SH-SY5Y (cell line): ENCODE measurements around the gene ADA.

ENCODE experiments used
- GATA2 ChIP-seq: IDR thresholded peaks from 2 replicates; pipeline ENCODE4 v1.6.1; 2011; ENCODE audit warnings: mild to moderate bottlenecking, low read depth, low read length
- GATA3 ChIP-seq: IDR thresholded peaks from 2 replicates; pipeline ENCODE4 v1.6.1; 2011; ENCODE audit warnings: low read depth, mild to moderate bottlenecking, low read length, moderate library complexity

- TF ChIP-seq GATA2 (no peak), GATA3 (no peak)
These were observed 41.1 kb downstream of the ADA start for GRCh38 chr20:44610313-44610962.
